DOHH2 (cell line): ENCODE data around the gene LGALSL.

Experiments used
- H3F3A ChIP-seq: fragments of 200-600 bp; sonication (generic), shearing (Covaris generic); 2 replicates; pipeline ENCODE4 v1.6.0; 2016; ENCODE audit warnings: antibody characterized with exemption, mild to moderate bottlenecking; ENCODE audit not compliant: control insufficient read depth, insufficient read depth
- H3K27ac ChIP-seq: fragments of 200-600 bp; sonication (generic); 2 replicates; pipeline ENCODE4 v1.5.1; 2014; ENCODE audit warnings: low read depth, mild to moderate bottlenecking, low read length, moderate library complexity
- H3K27me3 ChIP-seq: fragments of 200-600 bp; sonication (generic); 2 replicates; pipeline ENCODE4 v1.6.1; 2014; ENCODE audit warnings: mild to moderate bottlenecking, low read length, mixed read lengths; ENCODE audit not compliant: control insufficient read depth
- H3K36me3 ChIP-seq: fragments of 200-600 bp; sonication (generic); 2 replicates; pipeline ENCODE4 v1.6.1; 2014; ENCODE audit warnings: mild to moderate bottlenecking, low read length, moderate library complexity, mixed read lengths; ENCODE audit not compliant: control insufficient read depth
- H3K4me1 ChIP-seq: fragments of 200-600 bp; sonication (generic); 2 replicates; pipeline ENCODE4 v1.6.1; 2014; ENCODE audit warnings: mild to moderate bottlenecking, low read length, mixed read lengths; ENCODE audit not compliant: control insufficient read depth
- H3K4me2 ChIP-seq: fragments of 200-600 bp; sonication (generic); 2 replicates; pipeline ENCODE4 v1.6.0; 2014; ENCODE audit warnings: mild to moderate bottlenecking, low read length, moderate library complexity
- H3K4me3 ChIP-seq: fragments of 200-600 bp; sonication (generic); 2 replicates; pipeline ENCODE4 v1.5.1; 2014; ENCODE audit warnings: mild to moderate bottlenecking, low read length, mixed read lengths
- H3K79me2 ChIP-seq: fragments of 200-600 bp; sonication (generic); 2 replicates; pipeline ENCODE4 v1.6.1; 2014; ENCODE audit warnings: mild to moderate bottlenecking, low read length, mixed read lengths; ENCODE audit not compliant: control insufficient read depth
- H3K9me2 ChIP-seq: fragments of 200-600 bp; sonication (generic); replicated peaks from 2 replicates; pipeline ENCODE4 v1.6.1; 2014; ENCODE audit warnings: mild to moderate bottlenecking, low read length, mixed read lengths; ENCODE audit not compliant: control insufficient read depth
- H3K9me3 ChIP-seq: fragments of 200-600 bp; sonication (generic); 2 replicates; pipeline ENCODE4 v1.6.1; 2014; ENCODE audit warnings: antibody characterized with exemption, low read length, mixed read lengths; ENCODE audit not compliant: control insufficient read depth, insufficient read depth
- H4K20me1 ChIP-seq: fragments of 200-600 bp; sonication (generic); 2 replicates; pipeline ENCODE4 v1.6.0; 2014; ENCODE audit warnings: low read depth, mild to moderate bottlenecking, antibody characterized with exemption, low read length, moderate library complexity; ENCODE audit not compliant: control insufficient read depth, insufficient read depth
- CTCF ChIP-seq: fragments of 200-600 bp; sonication (generic); IDR thresholded peaks from one replicate; pipeline ENCODE4 v1.5.1; 2014; ENCODE audit warnings: antibody characterized with exemption, mild to moderate bottlenecking, low read depth, low read length; ENCODE audit not compliant: poor library complexity, severe bottlenecking
- EZH2phosphoT487 ChIP-seq: fragments of 200-600 bp; sonication (generic); IDR thresholded peaks from 2 replicates; pipeline ENCODE4 v1.6.1; 2017; ENCODE audit warnings: borderline replicate concordance, mild to moderate bottlenecking, antibody characterized with exemption, low read length, moderate library complexity, mixed read lengths

Gene LGALSL

GRCh38 chr2:64500549-64500948 lies 46.6 kb downstream of the LGALSL start:
- H3K9me3 ChIP-seq = no peaks in the 10 kb centered on the region
- H3K4me2 ChIP-seq = no peak overlapping the region
- H3K27ac ChIP-seq = no peak overlapping the region
- H3K9me2 ChIP-seq = no peaks in the 10 kb centered on the region
- TF ChIP-seq CTCF (no peak), EZH2phosphoT487 (no peak)
- H3K4me3 ChIP-seq = no peak overlapping the region
- H3F3A ChIP-seq = no peaks in the 10 kb centered on the region
- H3K27me3 ChIP-seq = peaks cover 27% of the 10 kb centered on the region
- H3K36me3 ChIP-seq = no peaks in the 10 kb centered on the region
- H4K20me1 ChIP-seq = no peaks in the 10 kb centered on the region
- no peaks in the 10 kb centered on the region for H3K4me1 ChIP-seq
- H3K79me2 ChIP-seq = no peaks in the 10 kb centered on the region

GRCh38 chr2:64501946-64502345 lies 48.0 kb downstream of the LGALSL start:
- TF ChIP-seq CTCF (no peak), EZH2phosphoT487 (no peak)
- Histone ChIP-seq H3F3A (no peaks in the 10 kb centered on the region), H3K4me3 (no peak overlapping the region), H3K36me3 (no peaks in the 10 kb centered on the region), H3K27ac (no peak overlapping the region), H3K4me1 (no peaks in the 10 kb centered on the region), H3K4me2 (no peak overlapping the region), H3K27me3 (peaks cover 18% of the 10 kb centered on the region), H3K9me3 (no peaks in the 10 kb centered on the region), H4K20me1 (no peaks in the 10 kb centered on the region), H3K9me2 (no peaks in the 10 kb centered on the region), H3K79me2 (no peaks in the 10 kb centered on the region)

GRCh38 chr2:64502860-64503259 lies 48.9 kb downstream of the LGALSL start:
- peaks cover 15% of the 10 kb centered on the region for H3K27me3 ChIP-seq
- no peaks in the 10 kb centered on the region for H3K4me1 ChIP-seq
- no peak for TF ChIP-seq EZH2phosphoT487
- no peak for TF ChIP-seq CTCF
- H4K20me1 ChIP-seq = no peaks in the 10 kb centered on the region
- no peak overlapping the region for H3K4me2 ChIP-seq
- no peaks in the 10 kb centered on the region for H3K9me2 ChIP-seq
- no peak overlapping the region for H3K4me3 ChIP-seq
- no peaks in the 10 kb centered on the region for H3K36me3 ChIP-seq
- no peaks in the 10 kb centered on the region for H3K9me3 ChIP-seq
- H3K27ac ChIP-seq = no peak overlapping the region
- no peaks in the 10 kb centered on the region for H3K79me2 ChIP-seq
- no peaks in the 10 kb centered on the region for H3F3A ChIP-seq
